Vagina (tissue), 2 donors: Measurements from ENCODE around the gene CREG1.

Experiments
- CTCF ChIP-seq, 3 experiments: fragments of 450-650 bp in 2 of 3; fragments of 200-600 bp in 1 of 3; sonication (generic) in 1 of 3; IDR thresholded peaks; one replicate each; pipeline ENCODE4 v1.5.1; 2017 to 2019; ENCODE audit warnings: antibody characterized with exemption in 3 of 3, mild to moderate bottlenecking in 2 of 3, moderate library complexity in 2 of 3
- POLR2A ChIP-seq, 2 donors: fragments of 450-650 bp; IDR thresholded peaks; one replicate each; pipeline ENCODE4 v1.6.1; 2017; ENCODE audit warnings: antibody characterized with exemption in 2 of 2, mild to moderate bottlenecking in 2 of 2, moderate library complexity in 2 of 2
- POLR2AphosphoS5 ChIP-seq, 2 donors: sonication (generic); formaldehyde crosslinking; IDR thresholded peaks; one replicate each; pipeline ENCODE4 v1.9.0; 2017; ENCODE audit warnings: antibody characterized with exemption in 2 of 2, mild to moderate bottlenecking in 2 of 2, low read depth in 1 of 2; ENCODE audit not compliant: insufficient read depth in 1 of 2

- TF ChIP-seq POLR2A (IDR thresholded peaks at IDR 0.05): no peak
- TF ChIP-seq CTCF (IDR thresholded peaks at IDR 0.05): no peak
- TF ChIP-seq POLR2AphosphoS5 (IDR thresholded peaks at IDR 0.05; ENCODE audit: insufficient read depth in 1 of 2, low read depth in 1 of 2): no peak
Measured at GRCh38 chr1:167546935-167547334, 6.6 kb downstream of the CREG1 start.
